Mesodermal cell (in vitro differentiated cells): ENCODE data around the gene IL32.
"Not testable (repeated sequence)": the region's sequence is repeated elsewhere in the genome, so short reads cannot be mapped to it uniquely, and the experiment has no call there.

Experiments used
- H3K27ac ChIP-seq: 2 replicates; pipeline ENCODE4 v1.7.0; 2013; ENCODE audit warnings: mild to moderate bottlenecking, low read depth, low read length, moderate library complexity; ENCODE audit not compliant: severe bottlenecking
- H3K36me3 ChIP-seq: 2 replicates; pipeline ENCODE4 v1.7.1; 2013; ENCODE audit warnings: mild to moderate bottlenecking, low read length, moderate library complexity; ENCODE audit not compliant: control insufficient read depth, insufficient read depth
- H3K4me1 ChIP-seq: one replicate; pipeline ENCODE4 v1.7.1; 2013; ENCODE audit warnings: mild to moderate bottlenecking, low read length; ENCODE audit not compliant: insufficient read depth, control insufficient read depth, poor library complexity, severe bottlenecking
- H3K4me3 ChIP-seq: 2 replicates; pipeline ENCODE4 v1.7.0; 2013; ENCODE audit warnings: low read length, control low read depth, mild to moderate bottlenecking; ENCODE audit not compliant: insufficient read depth, poor library complexity, severe bottlenecking; ENCODE audit errors: extremely low read depth
- H3K9me3 ChIP-seq: 2 replicates; pipeline ENCODE4 v1.7.1; 2013; ENCODE audit warnings: mild to moderate bottlenecking, low read length, moderate library complexity; ENCODE audit not compliant: control insufficient read depth
- WGBS, 2 experiments: methylation state at CpG; one replicate each; pipeline ENCODE4 v1.1.5; 2013; ENCODE audit warnings: missing lambda C conversion rate in 2 of 2; ENCODE audit not compliant: insufficient coverage in 2 of 2; 5-methylcytosine and 5-hydroxymethylcytosine counted together

The IL32 gene

GRCh38 chr16:3044708-3045107 lies 20.7 kb upstream of the IL32 start:
- Histone ChIP-seq H3K36me3 (no peaks in the 10 kb centered on the region), H3K4me3 (no peak overlapping the region), H3K9me3 (no peaks in the 10 kb centered on the region), H3K27ac (no peak overlapping the region), H3K4me1 (no peaks in the 10 kb centered on the region)
- 94 to 96% methylated on average over 4 to 5 of the region's 6 CpGs for WGBS, 2 experiments

GRCh38 chr16:3045758-3046640 lies 19.4 kb upstream of the IL32 start, which contains the start of gene MMP25:
Gene MMP25 (plus strand): TSS chr16:3046561. CDS start chr16:3046918, 357 bp downstream.
- 0% methylated on average over 52 to 69 of the region's 86 CpGs for WGBS, 2 experiments
- no peaks in the 10 kb centered on the region for H3K36me3 ChIP-seq
- H3K27ac ChIP-seq: no peak within 1 kb of the TSS
- H3K4me1 ChIP-seq: no peaks in the 10 kb centered on the region
- H3K4me3 ChIP-seq: peak within 1 kb of the TSS; percentile 51
- no peaks in the 10 kb centered on the region for H3K9me3 ChIP-seq

GRCh38 chr16:3046641-3047386 lies 18.6 kb upstream of the IL32 start:
- H3K4me1 ChIP-seq: no peaks in the 10 kb centered on the region
- H3K9me3 ChIP-seq: no peaks in the 10 kb centered on the region
- H3K27ac ChIP-seq: no peak overlapping the region
- 3 to 5% methylated on average over 27 to 45 of the region's 54 CpGs for WGBS, 2 experiments
- H3K4me3 ChIP-seq: peak overlapping the region; percentile 51
- H3K36me3 ChIP-seq: no peaks in the 10 kb centered on the region

- WGBS, 2 experiments: 35 to 37% methylated on average over 12 of the region's 13 CpGs
- Histone ChIP-seq H3K4me1 (no peaks in the 10 kb centered on the region), H3K36me3 (no peaks in the 10 kb centered on the region), H3K4me3 (no peak overlapping the region), H3K27ac (no peak overlapping the region), H3K9me3 (no peaks in the 10 kb centered on the region)
Measured at GRCh38 chr16:3047387-3047720, 18.1 kb upstream of the IL32 start.

GRCh38 chr16:3049921-3050481 lies 15.4 kb upstream of the IL32 start:
- Histone ChIP-seq H3K9me3 (no peaks in the 10 kb centered on the region), H3K36me3 (no peaks in the 10 kb centered on the region), H3K4me1 (no peaks in the 10 kb centered on the region), H3K4me3 (no peak overlapping the region), H3K27ac (no peak overlapping the region)
- 91% methylated on average over 19 to 26 of the region's 26 CpGs for WGBS, 2 experiments

- H3K36me3 ChIP-seq: no peaks in the 10 kb centered on the region
- 98 to 100% methylated on average over 2 to 5 of the region's 5 CpGs for WGBS, 2 experiments
- no peaks in the 10 kb centered on the region for H3K4me1 ChIP-seq
- H3K27ac ChIP-seq: no peak overlapping the region
- no peak overlapping the region for H3K4me3 ChIP-seq
- no peaks in the 10 kb centered on the region for H3K9me3 ChIP-seq
Measured at GRCh38 chr16:3050487-3050886, 15.0 kb upstream of the IL32 start.

GRCh38 chr16:3051009-3051408 lies 14.4 kb upstream of the IL32 start:
- 63 to 84% methylated on average over 2 to 3 of the region's 4 CpGs for WGBS, 2 experiments
- Histone ChIP-seq H3K36me3 (no peaks in the 10 kb centered on the region), H3K27ac (no peak overlapping the region), H3K9me3 (no peaks in the 10 kb centered on the region), H3K4me3 (no peak overlapping the region), H3K4me1 (no peaks in the 10 kb centered on the region)

GRCh38 chr16:3051494-3051893 lies 13.9 kb upstream of the IL32 start:
- WGBS, 2 experiments: 79 to 81% methylated on average over 5 to 6 of the region's 9 CpGs
- Histone ChIP-seq H3K9me3 (no peaks in the 10 kb centered on the region), H3K4me1 (no peaks in the 10 kb centered on the region)

GRCh38 chr16:3052571-3053329 lies 12.7 kb upstream of the IL32 start:
- WGBS, 2 experiments: 100% methylated on average over 1 of the region's 12 CpGs; no CpG with 5 or more reads in 1 of the 2 experiments

More at GRCh38 chr16:3051494-3051893, 13.9 kb upstream of the IL32 start:
- Histone ChIP-seq H3K36me3 (no peaks in the 10 kb centered on the region), H3K27ac (no peak overlapping the region), H3K4me3 (no peak overlapping the region)

GRCh38 chr16:3053330-3053710 lies 12.1 kb upstream of the IL32 start:
- H3K27ac ChIP-seq, H3K36me3 ChIP-seq, H3K9me3 ChIP-seq, H3K4me1 ChIP-seq, H3K4me3 ChIP-seq: not testable (repeated sequence)
- WGBS, 2 experiments: 86 to 100% methylated on average over 1 to 6 of the region's 13 CpGs

More at GRCh38 chr16:3052571-3053329, 12.7 kb upstream of the IL32 start:
- not testable (repeated sequence) for H3K36me3 ChIP-seq, H3K27ac ChIP-seq, H3K4me1 ChIP-seq, H3K9me3 ChIP-seq, H3K4me3 ChIP-seq
